ENCODE results near the gene FUOM.
"Not testable (repeated sequence)": the region's sequence is repeated elsewhere in the genome, so short reads cannot be mapped to it uniquely, and the experiment has no call there.

Gene FUOM

DNA sequence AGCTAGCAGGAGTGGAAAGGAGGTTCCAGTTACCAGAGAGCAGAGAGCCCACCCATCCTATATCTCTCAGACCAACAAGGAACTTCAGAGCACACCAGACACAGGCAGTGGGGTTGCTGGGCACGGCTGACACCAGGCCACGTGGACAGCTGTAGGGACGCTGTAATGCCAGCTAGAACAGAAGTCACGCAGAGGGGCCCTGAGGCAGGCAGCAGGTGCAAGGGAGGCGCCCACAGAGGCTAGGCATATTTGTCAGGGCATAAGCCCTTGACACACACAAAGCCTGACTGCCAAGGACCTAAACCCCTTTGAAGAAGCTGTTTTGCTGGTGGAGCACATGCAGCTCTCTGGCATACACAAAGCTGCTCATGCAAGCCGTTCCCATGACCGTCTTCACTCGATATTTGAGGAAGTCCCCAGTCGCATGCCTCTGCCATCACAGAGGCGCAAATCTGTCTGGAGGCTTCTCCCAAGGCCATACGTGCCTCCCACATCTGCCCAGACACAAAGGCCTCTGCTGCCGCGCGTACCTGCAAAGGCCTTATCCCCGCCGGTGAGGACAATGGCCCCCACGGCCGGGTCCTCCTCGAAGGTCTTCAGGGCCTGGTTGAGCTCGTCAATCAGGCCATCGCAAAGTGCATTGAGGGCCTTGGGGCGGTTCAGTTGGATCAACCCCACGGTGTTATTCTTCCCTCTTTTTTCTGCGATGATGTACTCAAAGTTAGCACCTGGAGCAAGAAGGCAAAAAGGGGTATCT, 12.4 kb upstream of the FUOM start:
- TF ChIP-seq, protein P1, sequence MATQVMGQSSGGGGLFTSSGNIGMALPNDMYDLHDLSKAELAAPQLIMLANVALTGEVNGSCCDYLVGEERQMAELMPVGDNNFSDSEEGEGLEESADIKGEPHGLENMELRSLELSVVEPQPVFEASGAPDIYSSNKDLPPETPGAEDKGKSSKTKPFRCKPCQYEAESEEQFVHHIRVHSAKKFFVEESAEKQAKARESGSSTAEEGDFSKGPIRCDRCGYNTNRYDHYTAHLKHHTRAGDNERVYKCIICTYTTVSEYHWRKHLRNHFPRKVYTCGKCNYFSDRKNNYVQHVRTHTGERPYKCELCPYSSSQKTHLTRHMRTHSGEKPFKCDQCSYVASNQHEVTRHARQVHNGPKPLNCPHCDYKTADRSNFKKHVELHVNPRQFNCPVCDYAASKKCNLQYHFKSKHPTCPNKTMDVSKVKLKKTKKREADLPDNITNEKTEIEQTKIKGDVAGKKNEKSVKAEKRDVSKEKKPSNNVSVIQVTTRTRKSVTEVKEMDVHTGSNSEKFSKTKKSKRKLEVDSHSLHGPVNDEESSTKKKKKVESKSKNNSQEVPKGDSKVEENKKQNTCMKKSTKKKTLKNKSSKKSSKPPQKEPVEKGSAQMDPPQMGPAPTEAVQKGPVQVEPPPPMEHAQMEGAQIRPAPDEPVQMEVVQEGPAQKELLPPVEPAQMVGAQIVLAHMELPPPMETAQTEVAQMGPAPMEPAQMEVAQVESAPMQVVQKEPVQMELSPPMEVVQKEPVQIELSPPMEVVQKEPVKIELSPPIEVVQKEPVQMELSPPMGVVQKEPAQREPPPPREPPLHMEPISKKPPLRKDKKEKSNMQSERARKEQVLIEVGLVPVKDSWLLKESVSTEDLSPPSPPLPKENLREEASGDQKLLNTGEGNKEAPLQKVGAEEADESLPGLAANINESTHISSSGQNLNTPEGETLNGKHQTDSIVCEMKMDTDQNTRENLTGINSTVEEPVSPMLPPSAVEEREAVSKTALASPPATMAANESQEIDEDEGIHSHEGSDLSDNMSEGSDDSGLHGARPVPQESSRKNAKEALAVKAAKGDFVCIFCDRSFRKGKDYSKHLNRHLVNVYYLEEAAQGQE (IDR thresholded peaks at IDR 0.05; ENCODE audit: insufficient replicate concordance, low read depth), result no peak
- TF ChIP-seq, protein P2, sequence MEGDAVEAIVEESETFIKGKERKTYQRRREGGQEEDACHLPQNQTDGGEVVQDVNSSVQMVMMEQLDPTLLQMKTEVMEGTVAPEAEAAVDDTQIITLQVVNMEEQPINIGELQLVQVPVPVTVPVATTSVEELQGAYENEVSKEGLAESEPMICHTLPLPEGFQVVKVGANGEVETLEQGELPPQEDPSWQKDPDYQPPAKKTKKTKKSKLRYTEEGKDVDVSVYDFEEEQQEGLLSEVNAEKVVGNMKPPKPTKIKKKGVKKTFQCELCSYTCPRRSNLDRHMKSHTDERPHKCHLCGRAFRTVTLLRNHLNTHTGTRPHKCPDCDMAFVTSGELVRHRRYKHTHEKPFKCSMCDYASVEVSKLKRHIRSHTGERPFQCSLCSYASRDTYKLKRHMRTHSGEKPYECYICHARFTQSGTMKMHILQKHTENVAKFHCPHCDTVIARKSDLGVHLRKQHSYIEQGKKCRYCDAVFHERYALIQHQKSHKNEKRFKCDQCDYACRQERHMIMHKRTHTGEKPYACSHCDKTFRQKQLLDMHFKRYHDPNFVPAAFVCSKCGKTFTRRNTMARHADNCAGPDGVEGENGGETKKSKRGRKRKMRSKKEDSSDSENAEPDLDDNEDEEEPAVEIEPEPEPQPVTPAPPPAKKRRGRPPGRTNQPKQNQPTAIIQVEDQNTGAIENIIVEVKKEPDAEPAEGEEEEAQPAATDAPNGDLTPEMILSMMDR (IDR thresholded peaks at IDR 0.05; ENCODE audit: insufficient read depth, low read length), result no peak
- TF ChIP-seq SPI1 (IDR thresholded peaks at IDR 0.05; ENCODE audit: borderline replicate concordance, low read depth) (no peak), POLR2AphosphoS5 (IDR thresholded peaks at IDR 0.05; ENCODE audit: low read depth) (no peak; the same call in 1 of the 2 replicates), GABPA (IDR thresholded peaks at IDR 0.05; ENCODE audit: low read depth) (no peak)
- Histone ChIP-seq H3K27me3 (ENCODE audit: insufficient read depth, poor library complexity, severe bottlenecking) (no peaks in the 10 kb centered on the region), H3K4me3 (replicated peaks; ENCODE audit: insufficient read depth, low read length) (no peak overlapping the region), H3K27ac (replicated peaks) (no peak overlapping the region)
- DNase-seq (ENCODE audit: low read depth in 1 of 2, low spot score in 1 of 2), result no peak

DNA sequence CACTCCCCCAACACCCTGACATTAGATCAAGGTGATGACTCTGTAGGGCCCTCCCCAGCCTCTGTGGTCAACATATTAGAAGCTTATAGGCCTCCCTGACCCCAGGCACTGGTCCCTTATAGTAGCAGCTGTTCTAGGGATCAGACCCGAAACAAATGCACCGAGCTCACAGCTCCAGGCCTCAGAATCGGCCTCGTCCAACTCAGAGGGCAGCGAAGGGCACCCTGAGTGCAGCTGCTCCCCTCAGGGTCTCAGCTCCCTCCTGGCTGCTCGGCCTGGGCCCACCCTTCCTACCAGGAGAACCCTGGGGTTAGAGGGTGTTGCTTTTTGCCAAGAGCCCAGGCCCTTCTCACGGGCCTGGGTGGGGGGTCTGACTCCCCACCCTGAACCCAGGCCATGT, 10.3 kb upstream of the FUOM start:
- H3K27ac ChIP-seq (replicated peaks), result no peak overlapping the region
- H3K27me3 ChIP-seq (ENCODE audit: insufficient read depth, poor library complexity, severe bottlenecking), result no peaks in the 10 kb centered on the region
- no peak overlapping the region for H3K4me3 ChIP-seq (replicated peaks; ENCODE audit: insufficient read depth, low read length)
- no peak for DNase-seq (ENCODE audit: low read depth in 1 of 2, low spot score in 1 of 2)
- TF ChIP-seq GABPA (IDR thresholded peaks at IDR 0.05; ENCODE audit: low read depth) (no peak), POLR2AphosphoS5 (IDR thresholded peaks at IDR 0.05; ENCODE audit: low read depth) (no peak), SPI1 (IDR thresholded peaks at IDR 0.05; ENCODE audit: borderline replicate concordance, low read depth) (no peak)
- TF ChIP-seq, protein P2 (IDR thresholded peaks at IDR 0.05; ENCODE audit: insufficient read depth, low read length), result no peak
- TF ChIP-seq, protein P1 (IDR thresholded peaks at IDR 0.05; ENCODE audit: insufficient replicate concordance, low read depth), result no peak

DNA sequence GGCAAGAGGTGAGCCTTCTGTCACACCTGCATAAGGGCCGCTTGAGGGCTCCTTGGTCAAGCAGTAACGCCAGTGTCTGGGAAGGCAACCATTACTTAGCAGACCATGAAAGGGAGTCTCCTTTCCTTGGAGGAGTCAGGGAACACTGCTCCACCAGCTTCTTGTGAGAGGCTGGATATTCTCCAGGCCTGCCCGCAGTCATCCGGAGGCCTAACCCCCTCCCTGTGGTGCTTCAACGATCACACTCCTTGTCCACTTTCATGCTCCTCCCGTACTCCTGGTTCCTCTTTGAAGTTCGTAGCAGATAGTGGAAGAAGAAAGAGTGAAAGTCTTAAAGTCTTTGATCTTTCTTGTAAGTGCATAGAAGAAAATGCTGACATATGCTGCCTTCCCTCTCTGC, 9.6 kb upstream of the FUOM start:
- not testable (repeated sequence) for H3K4me3 ChIP-seq (replicated peaks; ENCODE audit: insufficient read depth, low read length); DNase-seq (ENCODE audit: low read depth in 1 of 2, low spot score in 1 of 2); H3K27me3 ChIP-seq (ENCODE audit: insufficient read depth, poor library complexity, severe bottlenecking); H3K27ac ChIP-seq (replicated peaks)

DNA sequence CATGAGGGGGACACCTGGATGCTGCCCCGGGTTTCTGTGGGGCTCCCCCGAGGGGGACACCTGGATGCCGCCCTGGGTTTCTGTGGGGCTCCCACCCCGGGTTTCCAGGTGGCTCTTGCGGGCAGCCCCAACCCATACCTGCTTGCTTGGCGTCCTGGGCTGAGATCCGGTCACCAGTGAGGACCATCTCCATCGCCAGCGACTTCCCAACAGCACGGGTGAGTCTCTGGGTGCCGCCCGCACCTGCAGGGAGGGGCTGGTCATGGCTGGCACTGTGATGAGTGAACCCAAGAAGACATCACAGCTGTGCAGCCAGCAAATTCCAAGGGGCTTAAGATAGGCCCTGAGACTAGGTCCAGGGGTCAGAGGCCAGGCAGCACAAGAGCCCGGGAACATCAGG, 8.9 kb upstream of the FUOM start:
- TF ChIP-seq SPI1 (IDR thresholded peaks at IDR 0.05; ENCODE audit: borderline replicate concordance, low read depth) (no peak), GABPA (IDR thresholded peaks at IDR 0.05; ENCODE audit: low read depth) (no peak), POLR2AphosphoS5 (IDR thresholded peaks at IDR 0.05; ENCODE audit: low read depth) (no peak)
- TF ChIP-seq, protein P2 (IDR thresholded peaks at IDR 0.05; ENCODE audit: insufficient read depth, low read length), result no peak
- TF ChIP-seq, protein P1 (IDR thresholded peaks at IDR 0.05; ENCODE audit: insufficient replicate concordance, low read depth), result no peak
- H3K27me3 ChIP-seq (ENCODE audit: insufficient read depth, poor library complexity, severe bottlenecking), result no peaks in the 10 kb centered on the region
- no peak overlapping the region for H3K27ac ChIP-seq (replicated peaks)
- no peak overlapping the region for H3K4me3 ChIP-seq (replicated peaks; ENCODE audit: insufficient read depth, low read length)
- DNase-seq (ENCODE audit: low read depth in 1 of 2, low spot score in 1 of 2), result no peak
